ENCODE measurements around the gene FOXN4. TPM values are rescaled to one million over a fixed set of nuclear protein-coding genes. Genes with fewer than 3 reads are reported as not detected.
A peak's percentile ranks its signal among the peaks of the same experiment; 100 is the strongest.

Gene FOXN4
- total RNA-seq, 4 donors from 2014 or later, result not detected

GRCh38 chr12:109266106-109266879 is 42.8 kb downstream of the FOXN4 start:
- WGBS, 2 donors, result 75 to 81% methylated on average over 14 to 16 of the region's 16 CpGs
- H3K9me3 ChIP-seq, result peaks cover 0 to 30% (median 2%) of the 10 kb centered on the region in 4 donors
- no peak overlapping the region for H3K4me3 ChIP-seq
- DNase-seq (ENCODE audit: low spot score in 2 of 2), result no peak
- H3K4me1 ChIP-seq, result no peaks in the 10 kb centered on the region
- TF ChIP-seq, protein P1, sequence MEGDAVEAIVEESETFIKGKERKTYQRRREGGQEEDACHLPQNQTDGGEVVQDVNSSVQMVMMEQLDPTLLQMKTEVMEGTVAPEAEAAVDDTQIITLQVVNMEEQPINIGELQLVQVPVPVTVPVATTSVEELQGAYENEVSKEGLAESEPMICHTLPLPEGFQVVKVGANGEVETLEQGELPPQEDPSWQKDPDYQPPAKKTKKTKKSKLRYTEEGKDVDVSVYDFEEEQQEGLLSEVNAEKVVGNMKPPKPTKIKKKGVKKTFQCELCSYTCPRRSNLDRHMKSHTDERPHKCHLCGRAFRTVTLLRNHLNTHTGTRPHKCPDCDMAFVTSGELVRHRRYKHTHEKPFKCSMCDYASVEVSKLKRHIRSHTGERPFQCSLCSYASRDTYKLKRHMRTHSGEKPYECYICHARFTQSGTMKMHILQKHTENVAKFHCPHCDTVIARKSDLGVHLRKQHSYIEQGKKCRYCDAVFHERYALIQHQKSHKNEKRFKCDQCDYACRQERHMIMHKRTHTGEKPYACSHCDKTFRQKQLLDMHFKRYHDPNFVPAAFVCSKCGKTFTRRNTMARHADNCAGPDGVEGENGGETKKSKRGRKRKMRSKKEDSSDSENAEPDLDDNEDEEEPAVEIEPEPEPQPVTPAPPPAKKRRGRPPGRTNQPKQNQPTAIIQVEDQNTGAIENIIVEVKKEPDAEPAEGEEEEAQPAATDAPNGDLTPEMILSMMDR (IDR thresholded peaks at IDR 0.05), result no peak
- no peak for TF ChIP-seq EP300 (IDR thresholded peaks at IDR 0.05)
- no peak for TF ChIP-seq POLR2A (IDR thresholded peaks at IDR 0.05)
- H3K27me3 ChIP-seq, result no peaks in the 10 kb centered on the region
- peaks cover 2 to 99% (median 12%) of the 10 kb centered on the region in 3 donors for H3K36me3 ChIP-seq
- no peak overlapping the region for H3K27ac ChIP-seq

DNA sequence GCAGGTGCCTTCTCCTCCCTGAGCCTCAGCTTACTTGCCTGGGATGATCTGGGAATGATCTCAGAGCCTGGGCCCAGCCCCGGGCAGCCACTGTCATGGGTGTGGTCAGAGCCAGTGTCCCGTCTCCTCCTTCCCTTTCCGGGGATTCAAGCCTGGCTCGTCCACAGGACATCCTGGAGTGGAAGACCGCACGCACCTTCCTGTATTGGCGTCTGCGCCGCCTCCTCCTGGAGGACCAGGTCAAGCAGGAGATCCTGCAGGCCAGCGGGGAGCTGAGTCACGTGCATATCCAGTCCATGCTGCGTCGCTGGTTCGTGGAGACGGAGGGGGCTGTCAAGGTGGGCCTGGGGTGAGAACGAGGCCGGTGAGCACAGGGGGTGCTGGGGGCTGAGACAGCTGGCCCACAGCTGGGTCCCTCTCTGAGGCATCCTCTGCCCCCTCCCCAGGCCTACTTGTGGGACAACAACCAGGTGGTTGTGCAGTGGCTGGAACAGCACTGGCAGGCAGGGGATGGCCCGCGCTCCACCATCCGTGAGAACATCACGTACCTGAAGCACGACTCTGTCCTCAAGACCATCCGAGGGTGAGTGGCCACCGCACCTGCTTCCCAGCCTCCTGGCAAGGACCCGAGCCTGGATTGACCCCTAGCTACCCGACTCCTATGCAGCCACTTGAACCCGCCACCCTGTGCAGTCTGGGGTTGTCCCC is 44.0 kb downstream of the FOXN4 start:
- peaks cover 2 to 99% (median 19%) of the 10 kb centered on the region in 3 donors for H3K36me3 ChIP-seq
- no peaks in the 10 kb centered on the region for H3K27me3 ChIP-seq
- DNase-seq (ENCODE audit: low spot score in 2 of 2), result no peak
- H3K9me3 ChIP-seq, result peaks cover 0 to 18% (median 2%) of the 10 kb centered on the region in 4 donors
- no peaks in the 10 kb centered on the region for H3K4me1 ChIP-seq
- peak overlapping the region in 1 of 4 donors; percentile 26 for H3K27ac ChIP-seq
- no peak for TF ChIP-seq EP300 (IDR thresholded peaks at IDR 0.05)
- TF ChIP-seq, protein P1 (IDR thresholded peaks at IDR 0.05), result no peak
- TF ChIP-seq POLR2A (IDR thresholded peaks at IDR 0.05), result no peak
- 89 to 91% methylated on average over 21 to 27 of the region's 27 CpGs for WGBS, 2 donors
- H3K4me3 ChIP-seq, result no peak overlapping the region

DNA sequence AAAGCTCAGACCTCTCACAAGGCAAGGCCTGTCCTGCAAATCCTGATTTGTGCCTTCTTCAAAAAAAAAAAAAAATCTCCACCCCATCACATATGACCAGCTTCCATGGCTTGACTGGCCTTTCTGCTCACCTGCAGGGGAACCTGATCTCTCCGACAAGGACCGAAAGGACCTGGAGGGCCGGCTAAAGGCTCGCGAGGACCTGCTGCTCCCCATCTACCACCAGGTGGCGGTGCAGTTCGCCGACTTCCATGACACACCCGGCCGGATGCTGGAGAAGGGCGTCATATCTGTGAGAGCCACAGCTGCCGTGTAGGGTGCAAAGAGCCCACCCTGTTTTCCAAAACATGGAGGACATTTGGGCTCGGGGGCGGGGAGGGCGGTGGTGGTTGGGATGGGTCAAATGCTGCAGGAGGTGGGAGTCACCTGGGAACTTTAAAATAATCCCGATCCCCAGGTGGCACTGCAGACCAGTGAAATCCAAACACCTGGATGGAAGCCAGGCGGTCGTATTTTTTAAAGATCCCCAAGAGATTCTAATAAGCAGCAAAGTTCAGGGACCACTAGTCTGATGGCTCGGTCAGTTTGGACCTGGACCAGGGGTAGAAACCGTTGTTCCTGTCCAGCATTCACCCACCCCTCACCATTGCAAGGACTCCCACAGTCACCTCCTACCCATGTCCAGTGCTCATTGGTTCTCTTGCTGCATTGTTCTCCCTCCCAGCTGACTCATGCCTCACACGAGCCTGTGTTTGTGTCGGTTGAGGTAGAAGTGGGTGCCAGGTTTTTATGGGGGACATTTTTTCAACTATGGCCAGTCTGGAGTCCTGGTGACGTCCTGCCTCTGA is 44.8 kb downstream of the FOXN4 start:
- Histone ChIP-seq H3K36me3 (peaks cover 2 to 100% (median 19%) of the 10 kb centered on the region in 3 donors), H3K4me1 (no peaks in the 10 kb centered on the region), H3K4me3 (no peak overlapping the region), H3K9me3 (peaks cover 0 to 12% (median 2%) of the 10 kb centered on the region in 4 donors), H3K27me3 (no peaks in the 10 kb centered on the region), H3K27ac (peak overlapping the region in 1 of 4 donors; percentile 26)
- no peak for TF ChIP-seq POLR2A (IDR thresholded peaks at IDR 0.05)
- no peak for TF ChIP-seq EP300 (IDR thresholded peaks at IDR 0.05)
- TF ChIP-seq, protein P1 (IDR thresholded peaks at IDR 0.05), result peak; percentile 50 to 67 (median 62)
- peak; percentile 54 to 58 for DNase-seq (ENCODE audit: low spot score in 2 of 2)
- 45 to 49% methylated on average over 23 of the region's 23 CpGs for WGBS, 2 donors

GRCh38 chr12:109263439-109263838 is 45.6 kb downstream of the FOXN4 start:
- Histone ChIP-seq H3K36me3 (peaks cover 2 to 100% (median 19%) of the 10 kb centered on the region in 3 donors), H3K4me3 (no peak overlapping the region), H3K4me1 (no peaks in the 10 kb centered on the region), H3K27me3 (no peaks in the 10 kb centered on the region), H3K9me3 (peaks cover 0 to 12% (median 2%) of the 10 kb centered on the region in 4 donors), H3K27ac (no peak overlapping the region)
- DNase-seq (ENCODE audit: low spot score in 2 of 2), result no peak
- TF ChIP-seq, protein P1 (IDR thresholded peaks at IDR 0.05), result no peak
- TF ChIP-seq POLR2A (IDR thresholded peaks at IDR 0.05) (no peak), EP300 (IDR thresholded peaks at IDR 0.05) (no peak)
- WGBS, 2 donors, result 95% methylated on average over 3 of the region's 3 CpGs

All from tibial nerve (tissue), 4 donors.